IPS-NIHi7 (cell line): ENCODE results near the gene SCD.
A peak's percentile ranks its signal among the peaks of the same experiment; 100 is the strongest.
"Not testable (repeated sequence)": the region's sequence is repeated elsewhere in the genome, so short reads cannot be mapped to it uniquely, and the experiment has no call there.

Experiments
- DNase-seq: peaks from one replicate; pipeline ENCODE4 v3.0.0; 2012; ENCODE audit warnings: mixed read lengths; ENCODE audit errors: extremely low spot score

Gene SCD

GRCh38 chr10:100346765-100347567, at the start of gene SCD:
Gene SCD, plus strand, starts transcription at chr10:100347233. Its CDS starts 272 bp downstream, at chr10:100347505.
- DNase-seq: peak; percentile 98

DNA sequence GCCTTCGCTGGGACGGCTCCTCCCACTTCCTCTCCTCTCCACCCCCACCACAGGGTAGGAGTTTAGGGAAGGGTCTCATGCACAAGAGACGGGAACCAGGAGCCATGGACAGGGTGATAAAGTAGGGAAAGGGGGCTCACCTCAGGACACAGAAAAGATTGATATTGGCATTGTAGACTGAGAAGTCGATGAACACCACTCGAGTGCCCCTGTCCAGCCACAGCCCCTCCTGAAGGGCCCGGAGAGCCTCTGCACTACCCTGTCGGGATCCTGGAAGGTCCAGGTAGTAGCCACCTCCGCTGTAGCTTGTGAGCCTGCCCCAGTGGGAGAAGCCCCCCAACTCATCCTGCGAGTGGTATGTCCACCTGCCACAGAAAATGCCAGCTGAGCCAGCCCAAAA, 49.8 kb upstream of the SCD start:
- DNase-seq: no peak

GRCh38 chr10:100301123-100301522, 45.9 kb upstream of the SCD start:
- DNase-seq: not testable (repeated sequence)

- peak; percentile 60 for DNase-seq
Measured at GRCh38 chr10:100303724-100304319, 43.2 kb upstream of the SCD start.

DNA sequence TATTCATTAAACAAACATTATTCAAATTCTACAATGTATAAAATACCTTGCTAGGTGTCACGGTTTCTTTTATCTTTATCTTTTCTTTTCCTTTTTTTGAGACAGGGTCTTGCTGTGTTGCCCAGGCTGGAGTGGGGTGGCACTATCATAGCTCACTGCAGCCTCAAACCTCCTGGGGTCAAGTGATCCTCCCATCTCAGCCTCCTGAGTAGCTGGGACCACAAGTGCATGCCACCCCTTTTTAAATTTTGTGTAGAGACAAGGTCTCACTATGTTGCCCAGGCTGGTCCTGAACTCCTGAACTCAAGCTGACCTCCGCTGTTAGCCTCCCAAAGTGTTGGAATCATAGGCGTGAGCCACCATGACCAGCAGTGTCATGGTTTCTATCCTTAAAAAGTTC, 42.6 kb upstream of the SCD start:
- DNase-seq: no peak

DNA sequence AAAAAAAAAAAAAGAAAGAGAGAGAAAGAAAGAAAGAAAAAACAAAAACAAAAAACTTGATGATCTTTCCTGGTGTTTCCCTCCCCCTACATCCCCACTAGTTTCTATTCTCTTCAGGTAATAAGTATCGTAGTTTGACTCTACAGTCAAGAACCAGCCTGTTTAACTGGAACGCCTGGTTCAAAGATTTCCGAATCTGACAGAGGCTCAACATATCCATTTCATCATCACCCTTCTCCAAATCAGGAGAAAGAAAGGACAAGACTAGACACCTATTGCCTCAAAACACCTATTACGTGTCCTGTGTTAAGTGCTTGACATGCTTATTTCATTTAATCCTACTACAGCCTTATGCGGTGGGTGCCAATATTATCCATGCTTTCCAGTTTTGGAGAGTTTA, 40.2 kb upstream of the SCD start:
- no peak for DNase-seq

GRCh38 chr10:100307684-100308083, 39.3 kb upstream of the SCD start:
- DNase-seq: no peak

GRCh38 chr10:100311298-100311697, 35.7 kb upstream of the SCD start:
- DNase-seq: no peak

DNA sequence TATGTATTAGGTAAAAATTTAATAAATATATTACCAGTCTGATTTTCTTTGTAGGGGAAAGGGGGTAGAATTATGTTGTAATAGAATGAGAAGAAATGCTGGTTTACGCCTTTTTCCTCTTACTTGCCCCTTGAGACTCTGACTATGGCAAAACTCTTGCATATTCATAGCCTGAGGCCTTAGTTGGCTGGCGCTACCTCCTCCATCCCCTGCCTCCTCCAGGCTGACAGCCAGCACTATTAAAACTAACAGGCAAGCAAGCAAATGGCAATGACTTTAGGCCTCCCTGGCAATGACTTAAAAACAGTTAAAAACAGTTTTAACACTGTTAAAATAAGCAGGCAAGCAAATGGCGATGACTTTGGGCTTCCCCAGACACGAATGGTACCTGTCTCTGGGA, 31.4 kb upstream of the SCD start:
- DNase-seq: peak; percentile 31

DNA sequence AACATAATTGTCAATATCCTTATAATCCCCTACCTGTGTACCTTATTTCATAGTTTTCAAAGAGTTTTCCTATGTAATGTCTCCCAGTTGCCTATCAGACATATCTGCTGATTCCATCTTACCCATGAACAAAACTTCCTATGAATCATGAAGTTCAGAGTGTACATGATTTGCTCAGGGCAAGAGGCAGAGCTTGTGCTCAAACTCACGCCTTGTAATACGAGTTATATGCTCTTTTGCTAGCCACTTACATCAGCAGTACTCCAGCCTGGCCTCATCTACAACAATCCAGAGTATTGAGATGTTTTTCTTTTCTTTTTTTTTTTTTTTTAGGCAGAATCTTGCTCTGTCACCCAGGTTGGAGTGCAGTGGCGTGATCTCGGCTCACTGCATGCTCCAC, 28.8 kb upstream of the SCD start:
- no peak for DNase-seq

GRCh38 chr10:100319707-100320402, 27.2 kb upstream of the SCD start:
- DNase-seq: no peak

DNA sequence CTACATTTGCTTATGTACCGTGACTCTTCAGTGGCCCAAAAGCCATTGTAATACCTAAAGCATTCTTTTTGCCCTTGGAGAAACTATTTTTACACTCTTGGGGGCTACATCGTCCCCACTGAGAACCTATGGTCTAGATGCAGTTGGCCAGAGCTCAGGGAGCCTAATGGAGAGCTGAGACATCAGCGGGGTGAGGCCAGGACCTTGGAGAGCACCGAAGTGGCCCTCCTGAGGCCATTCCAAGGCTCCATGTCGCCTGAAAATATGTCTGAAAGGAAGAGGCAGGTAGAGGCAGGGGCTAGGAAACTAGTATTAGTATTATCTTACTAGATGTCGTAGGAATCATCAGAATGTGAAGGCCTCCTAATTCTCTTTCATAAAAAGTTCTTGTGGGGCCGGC, 21.9 kb upstream of the SCD start:
- DNase-seq: peak; percentile 81

- no peak for DNase-seq
Measured at GRCh38 chr10:100327007-100327717, 19.9 kb upstream of the SCD start.

- DNase-seq: no peak
Measured at GRCh38 chr10:100327718-100328009, 19.4 kb upstream of the SCD start.

DNA sequence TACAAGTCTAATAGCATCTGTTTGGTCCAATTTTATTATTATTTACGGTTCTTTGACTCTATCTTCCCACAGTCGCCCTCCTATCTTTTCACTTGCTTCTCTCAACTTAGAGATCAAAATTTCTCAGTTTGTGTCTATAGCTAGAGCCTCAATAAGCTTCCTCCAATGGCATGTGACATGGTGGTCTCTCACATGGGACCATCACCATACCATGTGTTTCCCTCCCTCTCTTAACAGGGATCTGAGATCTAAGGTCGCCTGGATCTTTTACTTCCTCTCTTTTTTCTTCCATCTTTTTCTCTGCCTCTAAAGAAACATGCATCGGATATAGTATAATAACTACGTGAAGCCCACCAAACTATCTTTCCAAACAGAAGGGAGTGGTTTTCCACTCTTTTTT, 18.8 kb upstream of the SCD start:
- no peak for DNase-seq

GRCh38 chr10:100330079-100330478, 17.0 kb upstream of the SCD start, which contains the start of gene PKD2L1:
Gene PKD2L1, minus strand, starts transcription at chr10:100330228. Its CDS starts 125 bp downstream, at chr10:100330103.
- DNase-seq: no peak

- DNase-seq: no peak
Measured at GRCh38 chr10:100333106-100333505, 13.9 kb upstream of the SCD start.

DNA sequence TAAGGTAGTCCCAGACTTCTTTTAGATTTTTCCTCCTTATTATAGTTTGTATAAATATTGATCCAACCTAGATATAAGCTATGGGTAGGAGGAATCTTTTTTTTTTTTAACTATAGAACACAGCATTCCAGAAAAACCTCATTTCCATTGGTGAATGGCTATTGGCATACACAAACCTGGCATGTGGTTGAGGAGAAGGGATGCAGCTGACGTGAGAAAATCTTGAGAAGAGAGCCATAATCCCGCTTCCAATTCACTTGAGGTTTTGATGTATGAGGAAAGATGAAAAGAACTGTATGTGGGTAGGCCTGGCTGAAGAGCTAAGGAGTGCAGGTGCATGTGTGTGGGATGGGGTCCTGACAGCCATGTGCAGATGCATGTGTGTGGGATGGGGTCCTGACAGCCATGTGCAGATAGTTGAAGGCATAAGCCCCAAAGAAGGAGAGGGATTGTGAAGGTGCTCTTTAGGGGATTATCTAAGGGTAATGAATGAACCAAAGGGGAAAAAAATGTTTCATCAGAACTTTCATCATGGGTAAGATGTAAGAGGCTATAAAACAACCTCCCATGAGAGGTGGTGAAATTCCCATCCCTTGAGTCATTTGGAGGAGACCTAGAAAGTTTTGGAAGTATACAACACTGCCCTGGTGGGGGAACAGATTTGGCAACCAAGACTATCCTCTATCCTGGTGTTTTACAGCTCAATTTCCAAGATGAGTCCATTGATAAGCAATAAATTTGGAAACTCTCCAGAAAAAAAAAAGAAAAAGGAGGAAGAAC, 13.2 kb upstream of the SCD start:
- no peak for DNase-seq

- DNase-seq: no peak
Measured at GRCh38 chr10:100334762-100335161, 12.3 kb upstream of the SCD start.

DNA sequence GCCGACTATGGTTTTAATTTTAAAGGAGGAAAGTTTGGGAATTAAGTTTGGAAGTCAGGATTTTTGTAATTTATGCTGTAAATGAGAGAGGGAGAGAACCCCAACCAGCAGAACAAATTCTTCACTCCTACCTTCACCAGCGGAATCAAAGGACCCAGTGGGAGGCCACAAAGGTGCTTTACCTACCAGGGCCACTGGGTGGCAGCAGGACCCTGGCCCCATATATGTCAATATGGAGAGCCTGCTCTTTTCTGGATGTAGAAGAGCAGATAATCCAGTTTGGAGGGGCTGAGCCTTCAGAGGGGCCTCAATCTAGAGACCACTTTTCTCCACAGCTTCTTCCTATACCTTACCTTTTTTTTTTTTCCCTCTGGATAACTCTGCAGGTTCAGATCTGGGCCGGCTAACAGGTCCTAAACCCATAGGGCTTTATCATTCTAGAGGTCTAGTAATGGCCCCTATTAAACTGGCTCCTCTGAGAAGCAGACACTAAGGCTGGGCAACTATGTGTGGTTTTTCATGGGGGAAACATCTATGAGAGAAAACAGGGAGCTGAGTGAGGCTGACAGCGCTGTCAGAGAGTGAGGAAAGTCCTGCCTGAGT, 8.5 kb upstream of the SCD start:
- DNase-seq: peak; percentile 84

GRCh38 chr10:100339236-100339635, 7.8 kb upstream of the SCD start:
- no peak for DNase-seq
